LNCAP (cell line): Measurements from ENCODE around the gene MYH14.

ENCODE experiments used
- CTCF ChIP-seq: fragments of 450-650 bp; IDR thresholded peaks from 2 replicates; pipeline ENCODE4 v1.5.1; 2017; ENCODE audit warnings: mild to moderate bottlenecking

Gene MYH14

GRCh38 chr19:50178859-50179537, 24.4 kb upstream of the MYH14 start:
- no peak for TF ChIP-seq CTCF

GRCh38 chr19:50181121-50181520, 22.3 kb upstream of the MYH14 start:
- no peak for TF ChIP-seq CTCF

- TF ChIP-seq CTCF = no peak
These were observed 19.2 kb upstream of the MYH14 start for GRCh38 chr19:50184196-50184595.

GRCh38 chr19:50187937-50188336, 15.5 kb upstream of the MYH14 start:
- no peak for TF ChIP-seq CTCF

- TF ChIP-seq CTCF = no peak
These were observed 14.1 kb upstream of the MYH14 start for GRCh38 chr19:50189331-50189730.

- TF ChIP-seq CTCF = no peak
These were observed 13.0 kb upstream of the MYH14 start for GRCh38 chr19:50190439-50190891.

- no peak for TF ChIP-seq CTCF
These were observed 12.2 kb upstream of the MYH14 start for GRCh38 chr19:50191216-50191615.
